Measurements from ENCODE around the gene OR2T8. TPM values are rescaled to one million over a fixed set of nuclear protein-coding genes. Genes with fewer than 3 reads are reported as not detected.
A peak's percentile ranks its signal among the peaks of the same experiment; 100 is the strongest.
"Not testable (repeated sequence)": the region's sequence is repeated elsewhere in the genome, so short reads cannot be mapped to it uniquely, and the experiment has no call there.

Gene OR2T8
- total RNA-seq, 2 experiments from 2014 or later = not detected

GRCh38 chr1:247914941-247915662, 5.0 kb upstream of the OR2T8 start:
- Mint-ChIP-seq H3K9me3 (no peaks in the 10 kb centered on the region), H3K4me3 (no peak overlapping the region), H3K27me3 (peaks cover 7% of the 10 kb centered on the region), H3K27ac (no peak overlapping the region), H3K4me1 (ENCODE audit: low read depth) (no peaks in the 10 kb centered on the region), H3K36me3 (no peaks in the 10 kb centered on the region)
- intact Hi-C loops (cut with micrococcal nuclease) = no loop called here
- ChIA-PET POLR2A (no interaction called here), CTCF (interaction anchor here (1.5 kb wide), 1 partner anchor 525 kb away, joined by 3 read pairs; no protein-coding TSS in a partner anchor)
- DNase-seq = no peak

GRCh38 chr1:247923941-247924340, 3.9 kb downstream of the OR2T8 start:
- CTCF ChIA-PET = no interaction called here
- Mint-ChIP-seq H3K9me3 (no peaks in the 10 kb centered on the region), H3K27ac (no peak overlapping the region), H3K36me3 (no peaks in the 10 kb centered on the region), H3K4me1 (ENCODE audit: low read depth) (no peaks in the 10 kb centered on the region), H3K27me3 (peaks cover 5% of the 10 kb centered on the region), H3K4me3 (no peak overlapping the region)
- DNase-seq = no peak
- intact Hi-C loops (cut with micrococcal nuclease) = no loop called here
- POLR2A ChIA-PET = no interaction called here

- no peak within 1 kb of the TSS for H3K27ac Mint-ChIP-seq
- CTCF ChIA-PET = no interaction called here
- H3K4me3 Mint-ChIP-seq = no peak within 1 kb of the TSS
- DNase-seq = no peak
- H3K9me3 Mint-ChIP-seq = no peaks in the 10 kb centered on the region
- intact Hi-C loops (cut with micrococcal nuclease) = no loop called here
- POLR2A ChIA-PET = interaction anchor here (0.6 kb wide), 1 partner anchor 100 kb away, joined by 3 read pairs; no protein-coding TSS in a partner anchor
- H3K4me1 Mint-ChIP-seq (ENCODE audit: low read depth) = no peaks in the 10 kb centered on the region
- peaks cover 3% of the 10 kb centered on the region for H3K27me3 Mint-ChIP-seq
- H3K36me3 Mint-ChIP-seq = no peaks in the 10 kb centered on the region
Observed at GRCh38 chr1:247924868-247925267, 4.8 kb downstream of the OR2T8 start, which contains the start of gene OR2AJ1. Gene OR2AJ1 (plus strand): TSS chr1:247924889. CDS start chr1:247933769, 8,880 bp downstream.

GRCh38 chr1:247933989-247934388, 13.9 kb downstream of the OR2T8 start:
- Mint-ChIP-seq H3K27ac (no peak overlapping the region), H3K4me3 (no peak overlapping the region), H3K27me3 (no peaks in the 10 kb centered on the region), H3K4me1 (ENCODE audit: low read depth) (no peaks in the 10 kb centered on the region), H3K36me3 (no peaks in the 10 kb centered on the region), H3K9me3 (peaks cover 10% of the 10 kb centered on the region)
- ChIA-PET CTCF (no interaction called here), POLR2A (no interaction called here)
- intact Hi-C loops (cut with micrococcal nuclease) = loop anchor here (10.0 kb wide), 1 partner anchor 171 kb away; no protein-coding TSS in a partner anchor
- no peak for DNase-seq

- Mint-ChIP-seq H3K9me3 (peaks cover 10% of the 10 kb centered on the region), H3K4me3 (no peak overlapping the region), H3K27ac (no peak overlapping the region), H3K27me3 (no peaks in the 10 kb centered on the region), H3K4me1 (ENCODE audit: low read depth) (no peaks in the 10 kb centered on the region), H3K36me3 (no peaks in the 10 kb centered on the region)
- intact Hi-C loops (cut with micrococcal nuclease) = loop anchor here (5.0 to 10.0 kb wide), 2 partner anchors 169 to 872 kb away; no protein-coding TSS in a partner anchor
- DNase-seq = no peak
- ChIA-PET CTCF (no interaction called here), POLR2A (no interaction called here)
Observed at GRCh38 chr1:247935781-247936180, 15.7 kb downstream of the OR2T8 start.

DNA sequence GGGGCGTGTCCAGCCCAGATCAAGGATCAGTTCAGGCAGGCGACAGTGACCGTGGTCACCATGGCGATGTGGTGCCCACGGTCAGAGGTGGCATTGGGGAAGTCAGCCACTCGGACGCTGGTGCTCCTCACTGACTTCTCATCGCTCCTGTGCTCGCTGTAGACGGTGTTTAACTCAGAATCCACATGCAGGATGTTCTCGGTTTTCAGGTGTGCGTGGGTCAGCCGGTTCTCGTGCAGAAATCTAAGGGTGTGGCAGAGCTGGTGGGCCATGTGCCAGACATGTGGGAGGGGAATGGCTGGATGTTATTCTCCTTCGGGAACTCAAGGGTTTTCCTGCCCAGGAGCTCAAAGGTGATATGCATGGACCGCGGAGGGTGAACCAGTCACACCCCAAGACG, 16.4 kb downstream of the OR2T8 start:
- no peaks in the 10 kb centered on the region for H3K4me1 Mint-ChIP-seq (ENCODE audit: low read depth)
- H3K27me3 Mint-ChIP-seq = no peaks in the 10 kb centered on the region
- ChIA-PET CTCF (interaction anchor here (0.6 to 1.2 kb wide), 2 partner anchors 92 to 855 kb away, joined by 3 read pairs; no protein-coding TSS in a partner anchor), POLR2A (interaction anchor here (0.7 kb wide), 1 partner anchor 443 kb away, joined by 3 read pairs; no protein-coding TSS in a partner anchor)
- no peak for DNase-seq
- intact Hi-C loops (cut with micrococcal nuclease) = loop anchor here (5.0 to 10.0 kb wide), 2 partner anchors 168 to 871 kb away; no protein-coding TSS in a partner anchor
- no peak overlapping the region for H3K27ac Mint-ChIP-seq
- H3K4me3 Mint-ChIP-seq = no peak overlapping the region
- peaks cover 10% of the 10 kb centered on the region for H3K9me3 Mint-ChIP-seq
- no peaks in the 10 kb centered on the region for H3K36me3 Mint-ChIP-seq

DNA sequence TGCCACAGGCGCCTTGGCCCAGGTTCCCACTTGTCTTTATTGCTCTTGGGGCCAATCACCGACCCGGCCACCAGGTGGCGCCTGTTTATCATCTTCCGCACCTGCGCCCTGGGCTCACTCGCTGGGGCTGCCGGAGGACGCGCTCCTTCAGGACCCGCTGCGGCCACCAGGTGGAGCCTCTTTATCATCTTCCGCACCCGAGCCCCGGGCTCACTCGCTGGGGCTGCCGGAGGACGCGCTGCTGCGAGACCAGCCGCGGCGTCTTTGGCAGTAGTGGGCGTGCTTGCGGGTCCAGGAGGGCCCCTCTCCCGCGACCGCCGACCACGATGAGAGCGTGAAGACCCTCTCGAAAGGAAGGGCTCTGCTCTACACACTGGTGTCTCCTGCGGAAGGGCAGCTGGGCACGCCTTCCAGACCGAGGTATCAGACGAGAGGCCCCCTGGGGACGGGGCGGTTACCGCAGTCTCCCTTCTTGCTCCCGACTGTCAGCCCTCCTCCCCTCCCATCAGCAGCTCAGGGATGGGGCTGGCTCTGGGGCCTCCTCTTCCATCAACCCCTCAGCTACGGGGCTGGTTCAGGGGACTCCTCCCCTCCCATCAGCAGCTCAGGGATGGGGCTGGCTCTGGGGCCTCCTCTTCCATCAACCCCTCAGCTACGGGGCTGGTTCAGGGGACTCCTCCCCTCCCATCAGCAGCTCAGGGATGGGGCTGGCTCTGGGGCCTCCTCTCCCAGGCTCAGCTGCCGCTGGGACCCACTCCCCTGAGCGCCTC, 17.1 kb downstream of the OR2T8 start:
- H3K4me3 Mint-ChIP-seq = peak overlapping the region; percentile 77
- intact Hi-C loops (cut with micrococcal nuclease) = loop anchor here (5.0 to 10.0 kb wide), 2 partner anchors 168 to 870 kb away; no protein-coding TSS in a partner anchor
- not testable (repeated sequence) for H3K36me3 Mint-ChIP-seq; H3K4me1 Mint-ChIP-seq (ENCODE audit: low read depth); H3K9me3 Mint-ChIP-seq; H3K27me3 Mint-ChIP-seq; H3K27ac Mint-ChIP-seq
- CTCF ChIA-PET = interaction anchor here (0.5 to 1.2 kb wide), 4 partner anchors 31 to 676 kb away, joined by 3 to 5 read pairs (median 3); no protein-coding TSS in a partner anchor
- POLR2A ChIA-PET = interaction anchor here (0.7 kb wide), 1 partner anchor 442 kb away, joined by 3 read pairs; no protein-coding TSS in a partner anchor
- DNase-seq = peak; percentile 94

DNA sequence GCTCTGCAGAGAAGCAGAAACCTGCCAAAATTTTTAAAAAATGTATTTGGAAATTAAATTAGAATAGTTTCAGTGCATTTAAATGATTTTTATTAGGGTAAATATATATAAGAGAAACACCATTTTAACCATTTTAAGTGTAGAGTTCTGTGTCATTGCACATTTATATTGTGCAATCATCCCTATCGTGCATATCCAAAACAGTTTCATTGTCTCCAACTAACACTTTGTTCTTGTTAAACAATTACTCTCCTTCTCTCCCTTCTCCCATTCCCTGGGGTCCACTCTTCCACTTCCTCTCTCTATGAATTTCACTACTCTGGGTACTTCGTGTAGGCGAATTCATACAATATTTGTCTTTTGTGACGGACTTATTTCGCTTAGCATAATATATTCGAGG, 22.6 kb downstream of the OR2T8 start:
- ChIA-PET CTCF (no interaction called here), POLR2A (no interaction called here)
- H3K4me1 Mint-ChIP-seq (ENCODE audit: low read depth) = no peaks in the 10 kb centered on the region
- no peak overlapping the region for H3K4me3 Mint-ChIP-seq
- H3K27me3 Mint-ChIP-seq = peaks cover 2% of the 10 kb centered on the region
- no peak overlapping the region for H3K27ac Mint-ChIP-seq
- intact Hi-C loops (cut with micrococcal nuclease) = no loop called here
- no peaks in the 10 kb centered on the region for H3K36me3 Mint-ChIP-seq
- no peaks in the 10 kb centered on the region for H3K9me3 Mint-ChIP-seq
- no peak for DNase-seq

DNA sequence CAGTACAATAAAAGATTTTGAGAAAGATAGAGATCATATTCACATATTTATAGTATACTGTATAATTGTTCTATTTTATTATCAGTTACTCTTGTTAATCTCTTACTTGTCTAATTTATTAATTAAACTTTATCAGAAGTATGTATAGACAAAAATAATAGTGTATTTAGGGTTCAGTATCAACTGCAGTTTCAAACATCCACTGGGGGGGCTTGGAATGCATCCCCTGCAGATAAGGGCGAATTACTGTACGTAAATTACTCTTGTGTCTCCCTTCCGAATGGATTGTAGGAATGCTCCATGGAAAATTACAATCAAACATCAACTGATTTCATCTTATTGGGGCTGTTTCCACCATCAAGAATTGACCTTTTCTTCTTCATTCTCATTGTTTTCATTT, 28.5 kb downstream of the OR2T8 start, which contains the start of gene OR2L8:
Gene OR2L8 (plus strand): TSS at position 301 of the 400 bp plus-strand sequence. CDS start 0 bp downstream, at position 301.
- Mint-ChIP-seq H3K4me1 (ENCODE audit: low read depth) (no peaks in the 10 kb centered on the region), H3K4me3 (no peak within 1 kb of the TSS), H3K9me3 (no peaks in the 10 kb centered on the region), H3K27me3 (peaks cover 2% of the 10 kb centered on the region), H3K27ac (no peak within 1 kb of the TSS), H3K36me3 (no peaks in the 10 kb centered on the region)
- intact Hi-C loops (cut with micrococcal nuclease) = no loop called here
- DNase-seq = no peak
- CTCF ChIA-PET = no interaction called here
- POLR2A ChIA-PET = no interaction called here

DNA sequence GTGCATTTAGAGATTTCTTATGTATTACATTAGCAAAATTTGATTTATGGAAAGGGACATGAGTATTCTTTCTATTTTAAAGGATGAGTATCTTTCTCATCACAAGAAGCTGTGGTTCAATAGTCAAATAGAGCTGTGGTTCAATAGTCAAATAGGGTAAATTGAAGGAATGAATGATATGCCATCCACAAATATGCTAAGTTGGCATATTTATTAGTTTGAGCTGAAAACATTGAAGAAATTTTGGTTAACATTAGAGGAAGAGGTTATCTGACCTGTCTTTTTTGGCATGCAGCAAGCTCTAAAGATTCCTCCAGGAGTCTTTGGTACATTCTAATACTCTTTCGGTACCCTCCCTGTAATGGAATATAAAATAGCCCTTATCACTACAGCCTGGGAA, 33.4 kb downstream of the OR2T8 start:
- H3K27me3 Mint-ChIP-seq = no peaks in the 10 kb centered on the region
- ChIA-PET CTCF (no interaction called here), POLR2A (no interaction called here)
- peaks cover 2% of the 10 kb centered on the region for H3K36me3 Mint-ChIP-seq
- H3K4me3 Mint-ChIP-seq = no peak overlapping the region
- no peak overlapping the region for H3K27ac Mint-ChIP-seq
- H3K9me3 Mint-ChIP-seq = peaks cover 13% of the 10 kb centered on the region
- no peak for DNase-seq
- no peaks in the 10 kb centered on the region for H3K4me1 Mint-ChIP-seq (ENCODE audit: low read depth)
- intact Hi-C loops (cut with micrococcal nuclease) = no loop called here

- H3K9me3 Mint-ChIP-seq = peaks cover 14% of the 10 kb centered on the region
- CTCF ChIA-PET = no interaction called here
- no peak overlapping the region for H3K4me3 Mint-ChIP-seq
- POLR2A ChIA-PET = no interaction called here
- intact Hi-C loops (cut with micrococcal nuclease) = no loop called here
- DNase-seq = no peak
- peaks cover under 1% of the 10 kb centered on the region for H3K4me1 Mint-ChIP-seq (ENCODE audit: low read depth)
- H3K27ac Mint-ChIP-seq = no peak overlapping the region
- H3K36me3 Mint-ChIP-seq = peaks cover 2% of the 10 kb centered on the region
- no peaks in the 10 kb centered on the region for H3K27me3 Mint-ChIP-seq
Observed at GRCh38 chr1:247961791-247962190, 41.7 kb downstream of the OR2T8 start.

- Mint-ChIP-seq H3K4me1 (ENCODE audit: low read depth) (peaks cover 2% of the 10 kb centered on the region), H3K9me3 (peaks cover 6% of the 10 kb centered on the region), H3K4me3 (no peak overlapping the region), H3K27ac (no peak overlapping the region), H3K27me3 (no peaks in the 10 kb centered on the region), H3K36me3 (peaks cover 2% of the 10 kb centered on the region)
- DNase-seq = no peak
- ChIA-PET CTCF (no interaction called here), POLR2A (no interaction called here)
- intact Hi-C loops (cut with micrococcal nuclease) = no loop called here
Observed at GRCh38 chr1:247962911-247963588, 43.0 kb downstream of the OR2T8 start.

Data from activated CD4-positive, alpha-beta memory T cell treated with anti-CD3 and anti-CD28 coated beads for 36 hours (primary cell).